ENCODE measurements around the gene MAMLD1.
A peak's percentile ranks its signal among the peaks of the same experiment; 100 is the strongest.

MAMLD1 gene

GRCh38 chrX:150543230-150544155 is 180.4 kb downstream of the MAMLD1 start:
- DNase-seq (peak; percentile 68), ATAC-seq (replicated peaks) (peak; percentile 78 to 80)
- peaks cover 22 to 40% of the 10 kb centered on the region in 2 donors for H3K4me1 Mint-ChIP-seq
- H3K36me3 Mint-ChIP-seq = no peaks in the 10 kb centered on the region
- H3K4me3 Mint-ChIP-seq = peak overlapping the region; percentile 15 to 18
- H3K9me3 Mint-ChIP-seq = no peaks in the 10 kb centered on the region
- peak overlapping the region; percentile 73 for H3K27ac Mint-ChIP-seq
- peaks cover 0 to 4% of the 10 kb centered on the region in 2 donors for H3K27me3 Mint-ChIP-seq

GRCh38 chrX:150544222-150544787 is 181.2 kb downstream of the MAMLD1 start:
- H3K4me1 Mint-ChIP-seq = peaks cover 22 to 40% of the 10 kb centered on the region in 2 donors
- H3K4me3 Mint-ChIP-seq = no peak overlapping the region
- H3K27me3 Mint-ChIP-seq = peaks cover 0 to 8% of the 10 kb centered on the region in 2 donors
- H3K27ac Mint-ChIP-seq = no peak overlapping the region
- DNase-seq (no peak), ATAC-seq (replicated peaks) (no peak)
- H3K9me3 Mint-ChIP-seq = no peaks in the 10 kb centered on the region
- no peaks in the 10 kb centered on the region for H3K36me3 Mint-ChIP-seq

GRCh38 chrX:150544835-150545770 is 182.0 kb downstream of the MAMLD1 start:
- Mint-ChIP-seq H3K4me3 (no peak overlapping the region), H3K4me1 (peaks cover 22 to 40% of the 10 kb centered on the region in 2 donors), H3K27me3 (peaks cover 0 to 9% of the 10 kb centered on the region in 2 donors), H3K36me3 (no peaks in the 10 kb centered on the region), H3K27ac (no peak overlapping the region), H3K9me3 (no peaks in the 10 kb centered on the region)
- no peak for ATAC-seq (replicated peaks)
- DNase-seq = no peak

- ATAC-seq (replicated peaks) = no peak
- H3K27me3 Mint-ChIP-seq = peaks cover 0 to 9% of the 10 kb centered on the region in 2 donors
- no peak for DNase-seq
These were observed 183.6 kb downstream of the MAMLD1 start for GRCh38 chrX:150546711-150547153.

GRCh38 chrX:150547375-150548115 is 184.4 kb downstream of the MAMLD1 start:
- Mint-ChIP-seq H3K4me3 (peak overlapping the region; percentile 79 to 90), H3K27ac (peak overlapping the region; percentile 57), H3K4me1 (peaks cover 20 to 30% of the 10 kb centered on the region in 2 donors), H3K36me3 (no peaks in the 10 kb centered on the region), H3K27me3 (peaks cover 0 to 9% of the 10 kb centered on the region in 2 donors), H3K9me3 (no peaks in the 10 kb centered on the region)
- ATAC-seq (replicated peaks) = peak; percentile 18 to 52
- DNase-seq = peak; percentile 37

More at GRCh38 chrX:150546711-150547153, 183.6 kb downstream of the MAMLD1 start:
- Mint-ChIP-seq H3K36me3 (no peaks in the 10 kb centered on the region), H3K4me1 (peaks cover 22 to 38% of the 10 kb centered on the region in 2 donors), H3K9me3 (no peaks in the 10 kb centered on the region), H3K27ac (peak overlapping the region; percentile 1), H3K4me3 (peak overlapping the region; percentile 7 to 16)

GRCh38 chrX:150548251-150548650 is 185.1 kb downstream of the MAMLD1 start:
- Mint-ChIP-seq H3K36me3 (no peaks in the 10 kb centered on the region), H3K4me3 (peak overlapping the region; percentile 79 to 90), H3K4me1 (peaks cover 16 to 23% of the 10 kb centered on the region in 2 donors), H3K9me3 (no peaks in the 10 kb centered on the region), H3K27me3 (peaks cover 0 to 9% of the 10 kb centered on the region in 2 donors), H3K27ac (peak overlapping the region; percentile 57)
- ATAC-seq (replicated peaks) = no peak
- DNase-seq = no peak

GRCh38 chrX:150548684-150549083 is 185.6 kb downstream of the MAMLD1 start:
- no peaks in the 10 kb centered on the region for H3K9me3 Mint-ChIP-seq
- ATAC-seq (replicated peaks) (no peak), DNase-seq (no peak)
- peaks cover 13 to 19% of the 10 kb centered on the region in 2 donors for H3K4me1 Mint-ChIP-seq
- no peak overlapping the region for H3K27ac Mint-ChIP-seq
- H3K4me3 Mint-ChIP-seq = no peak overlapping the region
- H3K36me3 Mint-ChIP-seq = no peaks in the 10 kb centered on the region
- H3K27me3 Mint-ChIP-seq = peaks cover 0 to 9% of the 10 kb centered on the region in 2 donors

GRCh38 chrX:150551963-150552362 is 188.8 kb downstream of the MAMLD1 start:
- Mint-ChIP-seq H3K27ac (no peak overlapping the region), H3K36me3 (no peaks in the 10 kb centered on the region), H3K4me1 (peaks cover 3 to 6% of the 10 kb centered on the region in 2 donors), H3K27me3 (peaks cover 0 to 9% of the 10 kb centered on the region in 2 donors), H3K4me3 (no peak overlapping the region), H3K9me3 (no peaks in the 10 kb centered on the region)
- DNase-seq = no peak
- ATAC-seq (replicated peaks) = no peak

- H3K4me1 Mint-ChIP-seq = no peaks in the 10 kb centered on the region
- no peaks in the 10 kb centered on the region for H3K9me3 Mint-ChIP-seq
- H3K27me3 Mint-ChIP-seq = peaks cover 0 to 3% of the 10 kb centered on the region in 2 donors
- ATAC-seq (replicated peaks) = no peak
- no peak for DNase-seq
- H3K27ac Mint-ChIP-seq = no peak overlapping the region
- no peaks in the 10 kb centered on the region for H3K36me3 Mint-ChIP-seq
- H3K4me3 Mint-ChIP-seq = no peak overlapping the region
These were observed 195.3 kb downstream of the MAMLD1 start for GRCh38 chrX:150558424-150558823.
